ENCODE data around the gene PDE11A. TPM values are rescaled to one million over a fixed set of nuclear protein-coding genes. Genes with fewer than 3 reads are reported as not detected.

Gene PDE11A
- total and polyA plus RNA-seq, 9 donors, result 0.15 to 2.0 (median 0.42) TPM; not detected in 1

DNA sequence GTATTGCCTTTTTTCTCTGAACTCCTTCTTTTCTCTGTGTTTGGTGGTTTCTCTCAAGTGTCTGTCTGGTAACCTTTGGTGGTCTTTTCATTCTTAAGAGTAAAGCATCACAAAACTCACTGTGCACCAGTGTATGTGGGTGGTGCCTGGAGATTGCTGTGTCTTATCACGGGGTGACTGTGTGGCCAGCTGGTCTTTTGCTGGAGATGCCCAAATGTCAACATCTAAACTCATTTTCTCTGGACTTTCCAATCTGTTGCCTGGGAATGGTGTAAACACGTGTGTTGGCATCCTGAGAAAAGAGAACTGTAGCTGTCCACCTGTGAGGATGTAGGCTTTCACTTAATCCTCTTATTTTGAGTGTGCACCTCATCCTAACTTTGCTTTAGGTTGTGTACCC, 356.8 kb downstream of the PDE11A start:
- H3K9me3 ChIP-seq, result no peaks in the 10 kb centered on the region
- TF ChIP-seq CTCF (IDR thresholded peaks at IDR 0.05) (no peak), EP300 (IDR thresholded peaks at IDR 0.05) (no peak), POLR2A (IDR thresholded peaks at IDR 0.05) (no peak)
- no peaks in the 10 kb centered on the region for H3K27me3 ChIP-seq
- intact Hi-C loops (cut with DNase I), result no loop called here
- 49 to 53% (median 49%) methylated on average over 2 of the region's 2 CpGs for WGBS, 3 donors
- DNase-seq, result no peak
- no peaks in the 10 kb centered on the region for H3K4me1 ChIP-seq (ENCODE audit: insufficient read depth)
- H3K4me3 ChIP-seq, result no peak overlapping the region
- H3K36me3 ChIP-seq, result no peaks in the 10 kb centered on the region
- no peak overlapping the region for H3K27ac ChIP-seq

DNA sequence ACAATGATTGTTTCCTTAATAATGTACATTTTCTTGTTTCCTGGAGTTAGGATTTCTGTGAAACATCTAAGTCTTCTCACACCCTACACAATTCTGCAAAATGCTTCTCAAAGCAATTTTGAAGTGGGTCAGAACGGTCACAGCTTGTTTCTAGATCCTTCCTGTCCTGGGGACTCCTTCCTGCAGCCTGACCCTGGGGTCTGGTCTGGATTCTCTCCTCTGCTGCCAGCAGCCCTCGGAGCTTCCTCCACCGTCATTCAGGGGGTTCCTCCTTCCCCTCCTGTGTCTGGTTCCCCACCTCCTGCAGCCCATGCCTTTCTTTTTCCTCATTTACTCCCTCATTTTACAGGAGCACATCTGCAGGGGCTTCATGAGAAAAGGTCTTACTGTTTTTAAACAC, 357.9 kb downstream of the PDE11A start:
- DNase-seq, result no peak
- intact Hi-C loops (cut with DNase I), result no loop called here
- 58 to 75% (median 71%) methylated on average over 3 of the region's 3 CpGs for WGBS, 3 donors
- Histone ChIP-seq H3K4me3 (no peak overlapping the region), H3K27me3 (no peaks in the 10 kb centered on the region), H3K27ac (no peak overlapping the region), H3K4me1 (ENCODE audit: insufficient read depth) (no peaks in the 10 kb centered on the region), H3K9me3 (no peaks in the 10 kb centered on the region), H3K36me3 (no peaks in the 10 kb centered on the region)
- TF ChIP-seq CTCF (IDR thresholded peaks at IDR 0.05) (no peak), EP300 (IDR thresholded peaks at IDR 0.05) (no peak), POLR2A (IDR thresholded peaks at IDR 0.05) (no peak)

GRCh38 chr2:177712462-177712861, 360.1 kb downstream of the PDE11A start:
- DNase-seq, result no peak
- Histone ChIP-seq H3K36me3 (no peaks in the 10 kb centered on the region), H3K4me3 (no peak overlapping the region), H3K27ac (no peak overlapping the region), H3K4me1 (ENCODE audit: insufficient read depth) (no peaks in the 10 kb centered on the region), H3K27me3 (no peaks in the 10 kb centered on the region), H3K9me3 (no peaks in the 10 kb centered on the region)
- TF ChIP-seq EP300 (IDR thresholded peaks at IDR 0.05), result no peak
- no peak for TF ChIP-seq CTCF (IDR thresholded peaks at IDR 0.05)
- TF ChIP-seq POLR2A (IDR thresholded peaks at IDR 0.05), result no peak
- 20 to 47% (median 22%) methylated on average over 1 of the region's 1 CpG for WGBS, 3 donors
- intact Hi-C loops (cut with DNase I), result no loop called here

DNA sequence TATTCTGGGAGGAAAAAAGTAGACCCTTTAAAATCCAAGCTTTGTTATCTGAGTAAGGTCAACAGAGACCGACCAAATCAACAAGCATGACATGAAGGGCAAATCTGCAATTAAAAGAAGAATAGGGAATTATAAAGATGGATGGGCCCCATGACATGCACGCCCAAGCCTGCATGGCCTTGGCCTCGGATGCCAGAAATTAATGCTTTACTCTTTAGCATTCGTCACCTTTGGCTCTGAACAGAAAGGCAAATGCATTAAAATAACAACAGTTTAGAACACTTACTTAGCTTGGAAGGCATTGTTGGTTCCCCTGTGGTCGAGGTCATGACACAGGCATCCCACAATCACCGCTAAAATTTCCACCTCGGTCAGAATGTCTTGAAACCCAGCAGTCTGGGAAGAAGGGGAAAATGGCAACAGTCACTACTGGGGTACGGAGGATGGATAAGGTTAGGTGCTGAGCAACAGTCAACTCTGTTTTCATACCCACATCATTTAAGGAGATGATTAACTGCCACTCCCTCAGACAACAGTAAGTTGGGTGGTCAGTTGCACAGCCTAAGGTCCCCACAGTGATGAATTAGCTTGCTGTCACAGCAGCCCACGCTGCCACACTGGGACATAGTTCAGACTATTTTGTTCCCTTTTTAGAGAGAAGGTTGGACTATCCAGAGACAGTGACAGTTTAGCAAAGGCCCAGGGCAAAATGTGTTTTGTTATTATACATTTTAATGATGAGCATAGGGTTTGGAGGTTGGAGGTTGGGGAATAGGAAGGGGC, 360.9 kb downstream of the PDE11A start:
- Histone ChIP-seq H3K27ac (no peak overlapping the region), H3K4me1 (ENCODE audit: insufficient read depth) (no peaks in the 10 kb centered on the region), H3K27me3 (no peaks in the 10 kb centered on the region), H3K36me3 (no peaks in the 10 kb centered on the region), H3K9me3 (no peaks in the 10 kb centered on the region), H3K4me3 (no peak overlapping the region)
- no peak for DNase-seq
- 80 to 84% (median 84%) methylated on average over 9 of the region's 9 CpGs for WGBS, 3 donors
- no peak for TF ChIP-seq POLR2A (IDR thresholded peaks at IDR 0.05)
- TF ChIP-seq EP300 (IDR thresholded peaks at IDR 0.05), result no peak
- no peak for TF ChIP-seq CTCF (IDR thresholded peaks at IDR 0.05)
- intact Hi-C loops (cut with DNase I), result no loop called here
